ENCODE results near the gene ZNF668. TPM values are rescaled to one million over a fixed set of nuclear protein-coding genes. Genes with fewer than 3 reads are reported as not detected.

Gene ZNF668
- total and polyA plus RNA-seq, 4 donors = 0.92 to 4.8 (median 3.9) TPM

DNA sequence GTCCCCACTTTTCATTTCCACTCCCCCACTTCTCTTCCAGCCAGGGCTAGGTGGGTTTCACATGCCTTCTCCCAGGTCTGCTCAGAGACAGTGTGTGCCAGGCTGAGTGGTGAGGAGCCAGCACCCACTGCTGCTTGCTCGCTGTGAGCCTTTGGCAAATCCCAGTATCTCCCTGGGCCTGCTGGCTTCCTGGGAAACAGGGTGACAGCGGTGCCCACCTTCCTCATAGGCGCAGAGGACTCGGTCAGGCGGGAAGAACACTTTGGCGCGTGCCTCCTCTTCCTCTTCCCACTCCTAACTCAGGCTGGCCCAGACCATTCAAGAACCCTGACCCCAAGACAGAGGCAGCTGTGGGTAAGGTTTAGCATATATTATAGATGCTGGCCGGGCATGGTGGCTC is 15.2 kb upstream of the ZNF668 start:
- WGBS = 96% methylated on average over 8 of the region's 8 CpGs
- H3K4me3 ChIP-seq (ENCODE audit: low read depth in 1 of 3, low read length in 3 of 3) = no peak overlapping the region
- H3K27ac ChIP-seq (ENCODE audit: low read depth in 1 of 2, low read length in 2 of 2) = no peak overlapping the region
- H3K9ac ChIP-seq (ENCODE audit: low read depth in 1 of 2, low read length in 2 of 2) = no peak overlapping the region
- TF ChIP-seq SP1 (IDR thresholded peaks at IDR 0.05) = no peak
- TF ChIP-seq, protein P1, sequence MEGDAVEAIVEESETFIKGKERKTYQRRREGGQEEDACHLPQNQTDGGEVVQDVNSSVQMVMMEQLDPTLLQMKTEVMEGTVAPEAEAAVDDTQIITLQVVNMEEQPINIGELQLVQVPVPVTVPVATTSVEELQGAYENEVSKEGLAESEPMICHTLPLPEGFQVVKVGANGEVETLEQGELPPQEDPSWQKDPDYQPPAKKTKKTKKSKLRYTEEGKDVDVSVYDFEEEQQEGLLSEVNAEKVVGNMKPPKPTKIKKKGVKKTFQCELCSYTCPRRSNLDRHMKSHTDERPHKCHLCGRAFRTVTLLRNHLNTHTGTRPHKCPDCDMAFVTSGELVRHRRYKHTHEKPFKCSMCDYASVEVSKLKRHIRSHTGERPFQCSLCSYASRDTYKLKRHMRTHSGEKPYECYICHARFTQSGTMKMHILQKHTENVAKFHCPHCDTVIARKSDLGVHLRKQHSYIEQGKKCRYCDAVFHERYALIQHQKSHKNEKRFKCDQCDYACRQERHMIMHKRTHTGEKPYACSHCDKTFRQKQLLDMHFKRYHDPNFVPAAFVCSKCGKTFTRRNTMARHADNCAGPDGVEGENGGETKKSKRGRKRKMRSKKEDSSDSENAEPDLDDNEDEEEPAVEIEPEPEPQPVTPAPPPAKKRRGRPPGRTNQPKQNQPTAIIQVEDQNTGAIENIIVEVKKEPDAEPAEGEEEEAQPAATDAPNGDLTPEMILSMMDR (IDR thresholded peaks at IDR 0.05; ENCODE audit: low read depth, low read length, missing input control) = no peak
- TF ChIP-seq, protein P2, sequence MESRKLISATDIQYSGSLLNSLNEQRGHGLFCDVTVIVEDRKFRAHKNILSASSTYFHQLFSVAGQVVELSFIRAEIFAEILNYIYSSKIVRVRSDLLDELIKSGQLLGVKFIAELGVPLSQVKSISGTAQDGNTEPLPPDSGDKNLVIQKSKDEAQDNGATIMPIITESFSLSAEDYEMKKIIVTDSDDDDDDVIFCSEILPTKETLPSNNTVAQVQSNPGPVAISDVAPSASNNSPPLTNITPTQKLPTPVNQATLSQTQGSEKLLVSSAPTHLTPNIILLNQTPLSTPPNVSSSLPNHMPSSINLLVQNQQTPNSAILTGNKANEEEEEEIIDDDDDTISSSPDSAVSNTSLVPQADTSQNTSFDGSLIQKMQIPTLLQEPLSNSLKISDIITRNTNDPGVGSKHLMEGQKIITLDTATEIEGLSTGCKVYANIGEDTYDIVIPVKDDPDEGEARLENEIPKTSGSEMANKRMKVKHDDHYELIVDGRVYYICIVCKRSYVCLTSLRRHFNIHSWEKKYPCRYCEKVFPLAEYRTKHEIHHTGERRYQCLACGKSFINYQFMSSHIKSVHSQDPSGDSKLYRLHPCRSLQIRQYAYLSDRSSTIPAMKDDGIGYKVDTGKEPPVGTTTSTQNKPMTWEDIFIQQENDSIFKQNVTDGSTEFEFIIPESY (IDR thresholded peaks at IDR 0.05) = no peak
- TF ChIP-seq EGR1 (IDR thresholded peaks at IDR 0.05; ENCODE audit: low read depth in 2 of 2) = no peak
- no peak for TF ChIP-seq HNF4G (IDR thresholded peaks at IDR 0.05)
- TF ChIP-seq, protein P3, sequence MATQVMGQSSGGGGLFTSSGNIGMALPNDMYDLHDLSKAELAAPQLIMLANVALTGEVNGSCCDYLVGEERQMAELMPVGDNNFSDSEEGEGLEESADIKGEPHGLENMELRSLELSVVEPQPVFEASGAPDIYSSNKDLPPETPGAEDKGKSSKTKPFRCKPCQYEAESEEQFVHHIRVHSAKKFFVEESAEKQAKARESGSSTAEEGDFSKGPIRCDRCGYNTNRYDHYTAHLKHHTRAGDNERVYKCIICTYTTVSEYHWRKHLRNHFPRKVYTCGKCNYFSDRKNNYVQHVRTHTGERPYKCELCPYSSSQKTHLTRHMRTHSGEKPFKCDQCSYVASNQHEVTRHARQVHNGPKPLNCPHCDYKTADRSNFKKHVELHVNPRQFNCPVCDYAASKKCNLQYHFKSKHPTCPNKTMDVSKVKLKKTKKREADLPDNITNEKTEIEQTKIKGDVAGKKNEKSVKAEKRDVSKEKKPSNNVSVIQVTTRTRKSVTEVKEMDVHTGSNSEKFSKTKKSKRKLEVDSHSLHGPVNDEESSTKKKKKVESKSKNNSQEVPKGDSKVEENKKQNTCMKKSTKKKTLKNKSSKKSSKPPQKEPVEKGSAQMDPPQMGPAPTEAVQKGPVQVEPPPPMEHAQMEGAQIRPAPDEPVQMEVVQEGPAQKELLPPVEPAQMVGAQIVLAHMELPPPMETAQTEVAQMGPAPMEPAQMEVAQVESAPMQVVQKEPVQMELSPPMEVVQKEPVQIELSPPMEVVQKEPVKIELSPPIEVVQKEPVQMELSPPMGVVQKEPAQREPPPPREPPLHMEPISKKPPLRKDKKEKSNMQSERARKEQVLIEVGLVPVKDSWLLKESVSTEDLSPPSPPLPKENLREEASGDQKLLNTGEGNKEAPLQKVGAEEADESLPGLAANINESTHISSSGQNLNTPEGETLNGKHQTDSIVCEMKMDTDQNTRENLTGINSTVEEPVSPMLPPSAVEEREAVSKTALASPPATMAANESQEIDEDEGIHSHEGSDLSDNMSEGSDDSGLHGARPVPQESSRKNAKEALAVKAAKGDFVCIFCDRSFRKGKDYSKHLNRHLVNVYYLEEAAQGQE (IDR thresholded peaks at IDR 0.05) = no peak
- TF ChIP-seq FOXA2 (IDR thresholded peaks at IDR 0.05) = no peak
- TF ChIP-seq, protein P4, sequence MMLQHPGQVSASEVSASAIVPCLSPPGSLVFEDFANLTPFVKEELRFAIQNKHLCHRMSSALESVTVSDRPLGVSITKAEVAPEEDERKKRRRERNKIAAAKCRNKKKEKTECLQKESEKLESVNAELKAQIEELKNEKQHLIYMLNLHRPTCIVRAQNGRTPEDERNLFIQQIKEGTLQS (IDR thresholded peaks at IDR 0.05) = no peak
- no peak for DNase-seq (ENCODE audit: low spot score)
- peaks cover 0 to 12% (median 8%) of the 10 kb centered on the region in 4 donors for H3K4me1 ChIP-seq (ENCODE audit: control insufficient read depth in 4 of 4, insufficient read depth in 4 of 4, low read length in 3 of 4)
- H3K36me3 ChIP-seq (ENCODE audit: control insufficient read depth in 4 of 4, insufficient read depth in 3 of 4, low read depth in 1 of 4, low read length in 3 of 4) = peaks cover 13 to 39% (median 25%) of the 10 kb centered on the region in 4 donors
- H3K27me3 ChIP-seq (ENCODE audit: control insufficient read depth in 4 of 4, insufficient read depth in 4 of 4, low read length in 3 of 4) = no peaks in the 10 kb centered on the region
- H3K9me3 ChIP-seq (ENCODE audit: control insufficient read depth in 4 of 4, low read length in 3 of 4) = no peaks in the 10 kb centered on the region

DNA sequence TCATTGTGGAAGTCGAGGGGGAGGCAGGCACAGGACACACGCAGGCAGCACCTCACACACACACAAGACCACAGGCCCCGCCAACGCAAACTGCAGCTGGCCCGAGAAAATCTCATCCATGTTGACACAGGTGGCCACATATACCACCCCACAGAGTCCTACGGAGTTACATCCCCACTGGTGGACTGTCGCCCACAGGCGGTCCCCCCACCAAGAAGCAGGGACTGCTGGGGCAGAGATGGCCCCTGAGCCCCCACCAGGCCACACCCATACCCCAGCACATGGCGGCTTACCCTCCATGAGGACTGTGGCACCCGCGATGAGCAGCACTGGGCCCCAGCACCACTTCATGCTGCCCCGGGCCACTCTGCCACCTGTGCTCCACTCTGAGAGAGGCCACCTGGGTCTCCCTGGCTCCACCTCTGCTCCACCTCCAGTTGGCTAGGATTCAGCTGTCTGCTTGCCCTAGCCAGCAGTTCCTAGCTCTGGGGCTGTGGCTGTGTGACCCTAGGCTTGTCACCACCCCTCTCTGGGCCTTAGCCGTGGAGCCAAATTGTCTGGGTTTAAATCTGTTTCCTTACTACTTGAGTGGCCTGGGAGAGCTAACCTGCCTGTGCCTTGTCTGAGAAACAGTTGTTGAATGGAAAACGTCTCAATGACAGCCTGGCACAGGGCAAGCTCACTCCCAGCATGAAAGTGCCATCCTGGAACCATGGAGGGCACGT is 14.6 kb upstream of the ZNF668 start, which contains the start of gene PRSS53:
Gene PRSS53, minus strand, starts transcription at position 485 of the 725 bp plus-strand sequence. Its CDS starts 134 bp downstream, at position 351.
- H3K9ac ChIP-seq (ENCODE audit: low read depth in 1 of 2, low read length in 2 of 2) = no peak within 1 kb of the TSS
- peaks cover 13 to 44% (median 27%) of the 10 kb centered on the region in 4 donors for H3K36me3 ChIP-seq (ENCODE audit: control insufficient read depth in 4 of 4, insufficient read depth in 3 of 4, low read depth in 1 of 4, low read length in 3 of 4)
- H3K27me3 ChIP-seq (ENCODE audit: control insufficient read depth in 4 of 4, insufficient read depth in 4 of 4, low read length in 3 of 4) = no peaks in the 10 kb centered on the region
- WGBS = 84% methylated on average over 15 of the region's 15 CpGs
- DNase-seq (ENCODE audit: low spot score) = no peak
- no peak within 1 kb of the TSS for H3K27ac ChIP-seq (ENCODE audit: low read depth in 1 of 2, low read length in 2 of 2)
- no peak within 1 kb of the TSS for H3K4me3 ChIP-seq (ENCODE audit: low read depth in 1 of 3, low read length in 3 of 3)
- peaks cover 0 to 12% (median 8%) of the 10 kb centered on the region in 4 donors for H3K4me1 ChIP-seq (ENCODE audit: control insufficient read depth in 4 of 4, insufficient read depth in 4 of 4, low read length in 3 of 4)
- no peaks in the 10 kb centered on the region for H3K9me3 ChIP-seq (ENCODE audit: control insufficient read depth in 4 of 4, low read length in 3 of 4)
- TF ChIP-seq, protein P4 (IDR thresholded peaks at IDR 0.05) = no peak
- TF ChIP-seq NR2F2 (IDR thresholded peaks at IDR 0.05) (no peak), TAF1 (conservative IDR thresholded peaks at IDR 0.05) (no peak)

All from liver (tissue), 9 donors.